Gastroesophageal sphincter (tissue), 3 donors: ENCODE measurements around the gene SLX9.

Experiments
- EP300 ChIP-seq: sonication (generic); formaldehyde crosslinking; IDR thresholded peaks from one replicate; pipeline ENCODE4 v1.6.1; 2017; ENCODE audit warnings: antibody characterized with exemption, mild to moderate bottlenecking
- POLR2A ChIP-seq, 2 donors: fragments of 450-650 bp; IDR thresholded peaks; one replicate each; pipeline ENCODE4 v1.6.1; 2017; ENCODE audit warnings: antibody characterized with exemption in 2 of 2, mild to moderate bottlenecking in 2 of 2, moderate library complexity in 1 of 2
- POLR2AphosphoS5 ChIP-seq: sonication (generic); formaldehyde crosslinking; IDR thresholded peaks from one replicate; pipeline ENCODE4 v1.6.1; 2017; ENCODE audit warnings: antibody characterized with exemption
- TF ChIP-seq, protein P1 (sequence below), 4 experiments: fragments of 200-600 bp in 2 of 4; fragments of 450-650 bp in 2 of 4; sonication (generic) in 1 of 4; IDR thresholded peaks; one replicate each; pipeline ENCODE4 v1.5.1; 2017 to 2019; ENCODE audit warnings: antibody characterized with exemption in 4 of 4, mild to moderate bottlenecking in 2 of 4, moderate library complexity in 2 of 4

DNA sequence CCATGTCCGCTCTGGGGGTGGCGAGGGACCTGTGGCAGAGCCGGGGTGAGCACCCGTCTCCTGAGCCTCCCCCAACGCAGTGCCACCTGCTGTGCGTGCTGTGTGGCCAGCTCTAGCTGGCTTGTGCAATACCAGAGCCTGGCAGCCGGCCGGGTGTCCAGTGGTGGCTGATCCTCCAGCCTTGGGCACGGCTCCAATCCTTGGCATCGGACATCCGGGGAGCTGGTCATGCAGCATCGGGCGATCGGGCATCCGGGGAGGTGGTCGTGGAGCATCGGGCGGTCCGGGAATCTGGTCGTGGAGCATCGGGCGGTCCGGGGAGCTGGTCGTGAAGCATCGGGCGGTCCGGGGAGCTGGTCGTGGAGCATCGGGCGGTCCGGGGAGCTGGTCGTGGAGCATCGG is 8.1 kb downstream of the SLX9 start:
- TF ChIP-seq, protein P1, sequence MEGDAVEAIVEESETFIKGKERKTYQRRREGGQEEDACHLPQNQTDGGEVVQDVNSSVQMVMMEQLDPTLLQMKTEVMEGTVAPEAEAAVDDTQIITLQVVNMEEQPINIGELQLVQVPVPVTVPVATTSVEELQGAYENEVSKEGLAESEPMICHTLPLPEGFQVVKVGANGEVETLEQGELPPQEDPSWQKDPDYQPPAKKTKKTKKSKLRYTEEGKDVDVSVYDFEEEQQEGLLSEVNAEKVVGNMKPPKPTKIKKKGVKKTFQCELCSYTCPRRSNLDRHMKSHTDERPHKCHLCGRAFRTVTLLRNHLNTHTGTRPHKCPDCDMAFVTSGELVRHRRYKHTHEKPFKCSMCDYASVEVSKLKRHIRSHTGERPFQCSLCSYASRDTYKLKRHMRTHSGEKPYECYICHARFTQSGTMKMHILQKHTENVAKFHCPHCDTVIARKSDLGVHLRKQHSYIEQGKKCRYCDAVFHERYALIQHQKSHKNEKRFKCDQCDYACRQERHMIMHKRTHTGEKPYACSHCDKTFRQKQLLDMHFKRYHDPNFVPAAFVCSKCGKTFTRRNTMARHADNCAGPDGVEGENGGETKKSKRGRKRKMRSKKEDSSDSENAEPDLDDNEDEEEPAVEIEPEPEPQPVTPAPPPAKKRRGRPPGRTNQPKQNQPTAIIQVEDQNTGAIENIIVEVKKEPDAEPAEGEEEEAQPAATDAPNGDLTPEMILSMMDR (IDR thresholded peaks at IDR 0.05): no peak
- no peak for TF ChIP-seq POLR2A (IDR thresholded peaks at IDR 0.05)
- no peak for TF ChIP-seq POLR2AphosphoS5
- no peak for TF ChIP-seq EP300
